Measurements from ENCODE around the gene CASP12. TPM values are rescaled to one million over a fixed set of nuclear protein-coding genes. Genes with fewer than 3 reads are reported as not detected.

Gene CASP12
- total RNA-seq, 2 donors from 2014 or later: 4.7 to 7.8 TPM

DNA sequence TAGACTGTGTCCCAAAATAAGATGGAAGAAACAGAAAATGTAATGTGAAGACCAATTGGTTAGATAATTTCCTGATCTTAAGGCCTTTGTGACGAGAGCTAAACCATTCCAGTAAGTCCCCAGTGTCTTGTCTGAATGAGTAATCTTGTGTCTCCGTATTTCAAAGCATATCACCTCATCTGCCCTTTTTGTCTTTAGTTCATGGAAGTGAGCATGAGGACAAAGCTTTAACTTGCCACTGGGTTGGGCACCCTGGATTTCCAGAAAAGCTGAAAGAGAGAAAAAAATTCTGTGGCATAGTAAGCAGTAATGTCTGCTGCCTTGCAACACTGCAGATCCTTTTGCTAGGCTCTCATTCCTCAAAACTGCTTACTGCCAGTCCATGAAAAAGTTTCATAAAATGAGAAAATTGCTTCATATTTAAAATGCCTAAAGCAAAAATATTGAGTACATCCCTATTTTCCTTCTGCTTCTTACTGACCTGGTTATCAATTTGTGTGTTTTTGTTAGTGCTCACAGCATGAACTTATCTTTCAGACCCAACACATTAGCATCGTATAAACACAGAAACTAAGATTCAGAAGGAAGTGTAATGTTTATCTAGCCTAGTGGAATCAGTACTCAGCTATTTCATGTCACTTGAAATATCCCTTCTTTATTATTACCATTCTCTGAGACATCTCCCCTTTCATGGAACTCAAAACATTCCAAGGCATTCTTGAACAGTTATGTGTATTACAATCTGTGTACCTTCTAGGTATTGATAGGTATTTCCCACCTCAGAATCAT lies 5.3 kb downstream of the CASP12 start:
- Histone ChIP-seq H3K27me3 (replicated peaks; ENCODE audit: insufficient read depth) (no peaks in the 10 kb centered on the region), H3K4me3 (peak overlapping the region; percentile 8), H3K4me1 (ENCODE audit: control insufficient read depth in 1 of 2, low read depth in 2 of 2) (peaks cover 17 to 42% of the 10 kb centered on the region in 2 donors), H3K9me3 (no peaks in the 10 kb centered on the region), H3K36me3 (peaks cover 13% of the 10 kb centered on the region), H3K27ac (peak overlapping the region in 1 of 2 donors; percentile 21)
- ATAC-seq (ENCODE audit: insufficient number of reproducible peaks, low FRiP score, low read depth) (no peak), DNase-seq (ENCODE audit: low spot score) (no peak)
- TF ChIP-seq, protein P1, sequence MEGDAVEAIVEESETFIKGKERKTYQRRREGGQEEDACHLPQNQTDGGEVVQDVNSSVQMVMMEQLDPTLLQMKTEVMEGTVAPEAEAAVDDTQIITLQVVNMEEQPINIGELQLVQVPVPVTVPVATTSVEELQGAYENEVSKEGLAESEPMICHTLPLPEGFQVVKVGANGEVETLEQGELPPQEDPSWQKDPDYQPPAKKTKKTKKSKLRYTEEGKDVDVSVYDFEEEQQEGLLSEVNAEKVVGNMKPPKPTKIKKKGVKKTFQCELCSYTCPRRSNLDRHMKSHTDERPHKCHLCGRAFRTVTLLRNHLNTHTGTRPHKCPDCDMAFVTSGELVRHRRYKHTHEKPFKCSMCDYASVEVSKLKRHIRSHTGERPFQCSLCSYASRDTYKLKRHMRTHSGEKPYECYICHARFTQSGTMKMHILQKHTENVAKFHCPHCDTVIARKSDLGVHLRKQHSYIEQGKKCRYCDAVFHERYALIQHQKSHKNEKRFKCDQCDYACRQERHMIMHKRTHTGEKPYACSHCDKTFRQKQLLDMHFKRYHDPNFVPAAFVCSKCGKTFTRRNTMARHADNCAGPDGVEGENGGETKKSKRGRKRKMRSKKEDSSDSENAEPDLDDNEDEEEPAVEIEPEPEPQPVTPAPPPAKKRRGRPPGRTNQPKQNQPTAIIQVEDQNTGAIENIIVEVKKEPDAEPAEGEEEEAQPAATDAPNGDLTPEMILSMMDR (IDR thresholded peaks at IDR 0.05): no peak

- Histone ChIP-seq H3K4me1 (ENCODE audit: control insufficient read depth in 1 of 2, low read depth in 2 of 2) (peaks cover 14 to 38% of the 10 kb centered on the region in 2 donors), H3K27ac (no peak overlapping the region), H3K4me3 (no peak overlapping the region), H3K9me3 (no peaks in the 10 kb centered on the region), H3K27me3 (replicated peaks; ENCODE audit: insufficient read depth) (no peaks in the 10 kb centered on the region), H3K36me3 (peaks cover 18% of the 10 kb centered on the region)
- no peak for ATAC-seq (ENCODE audit: insufficient number of reproducible peaks, low FRiP score, low read depth)
- DNase-seq (ENCODE audit: low spot score): no peak
- TF ChIP-seq, protein P1 (IDR thresholded peaks at IDR 0.05): no peak
Observed at GRCh38 chr11:104891135-104891534, 7.1 kb downstream of the CASP12 start.

DNA sequence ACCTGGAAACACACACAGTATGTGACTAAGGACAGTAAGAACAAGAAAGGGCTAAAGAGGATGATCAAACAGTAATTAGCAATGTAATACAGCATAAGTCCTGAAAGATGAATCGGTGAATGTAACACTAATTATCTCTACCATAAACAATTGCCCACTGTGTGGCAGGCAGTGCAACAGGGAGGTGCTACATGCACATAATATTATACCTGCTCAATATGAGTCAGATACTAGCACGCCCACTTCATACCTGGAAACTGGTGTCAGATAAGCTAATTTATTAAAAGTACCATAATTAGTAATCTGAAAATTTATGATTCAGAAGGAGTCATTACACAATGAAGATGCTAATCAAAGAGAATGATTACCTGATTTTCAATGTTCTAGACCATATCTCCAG lies 14.9 kb downstream of the CASP12 start:
- H3K9me3 ChIP-seq: no peaks in the 10 kb centered on the region
- no peaks in the 10 kb centered on the region for H3K27me3 ChIP-seq (replicated peaks; ENCODE audit: insufficient read depth)
- ATAC-seq (ENCODE audit: insufficient number of reproducible peaks, low FRiP score, low read depth) (no peak), DNase-seq (ENCODE audit: low spot score) (no peak)
- H3K4me1 ChIP-seq (ENCODE audit: control insufficient read depth in 1 of 2, low read depth in 2 of 2): no peaks in the 10 kb centered on the region
- TF ChIP-seq, protein P1 (IDR thresholded peaks at IDR 0.05): no peak
- H3K27ac ChIP-seq: no peak overlapping the region
- peaks cover 8% of the 10 kb centered on the region for H3K36me3 ChIP-seq
- no peak overlapping the region for H3K4me3 ChIP-seq

DNA sequence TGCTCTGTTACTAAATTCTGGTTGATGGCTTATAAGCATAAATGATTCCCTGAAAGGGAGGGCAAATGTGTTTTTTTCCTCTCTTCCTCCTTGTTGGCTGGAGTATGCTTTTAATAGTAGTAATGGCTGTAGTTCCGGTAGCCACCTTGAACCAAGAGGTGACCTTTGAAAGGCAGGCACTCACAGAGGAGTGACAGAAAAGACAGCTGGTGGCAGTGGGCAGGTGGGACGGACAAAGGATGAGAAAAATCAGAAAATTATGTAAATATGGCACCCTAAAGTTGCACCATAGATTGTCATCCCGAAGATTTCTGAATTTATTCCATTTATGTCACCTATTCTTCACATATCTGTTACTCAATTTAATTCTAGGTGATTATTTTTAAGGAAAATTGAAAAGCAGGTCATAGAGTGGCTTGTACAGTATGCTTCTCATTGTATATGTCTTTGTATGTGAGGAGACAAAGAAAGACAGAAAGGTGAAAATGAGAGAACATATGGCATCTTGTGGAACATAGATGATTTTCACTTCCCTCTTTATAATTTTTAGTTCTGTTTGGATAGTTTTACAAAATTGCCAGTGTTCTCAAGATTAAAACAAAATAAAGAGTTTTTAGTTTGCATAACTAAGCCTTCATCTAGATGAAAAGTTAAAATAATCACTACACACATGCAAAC lies 17.0 kb downstream of the CASP12 start:
- H3K4me3 ChIP-seq: no peak overlapping the region
- H3K27ac ChIP-seq: no peak overlapping the region
- DNase-seq (ENCODE audit: low spot score): no peak
- no peaks in the 10 kb centered on the region for H3K9me3 ChIP-seq
- no peak for ATAC-seq (ENCODE audit: insufficient number of reproducible peaks, low FRiP score, low read depth)
- H3K36me3 ChIP-seq: peaks cover 3% of the 10 kb centered on the region
- TF ChIP-seq, protein P1 (IDR thresholded peaks at IDR 0.05): no peak
- no peaks in the 10 kb centered on the region for H3K4me1 ChIP-seq (ENCODE audit: control insufficient read depth in 1 of 2, low read depth in 2 of 2)
- H3K27me3 ChIP-seq (replicated peaks; ENCODE audit: insufficient read depth): no peaks in the 10 kb centered on the region

DNA sequence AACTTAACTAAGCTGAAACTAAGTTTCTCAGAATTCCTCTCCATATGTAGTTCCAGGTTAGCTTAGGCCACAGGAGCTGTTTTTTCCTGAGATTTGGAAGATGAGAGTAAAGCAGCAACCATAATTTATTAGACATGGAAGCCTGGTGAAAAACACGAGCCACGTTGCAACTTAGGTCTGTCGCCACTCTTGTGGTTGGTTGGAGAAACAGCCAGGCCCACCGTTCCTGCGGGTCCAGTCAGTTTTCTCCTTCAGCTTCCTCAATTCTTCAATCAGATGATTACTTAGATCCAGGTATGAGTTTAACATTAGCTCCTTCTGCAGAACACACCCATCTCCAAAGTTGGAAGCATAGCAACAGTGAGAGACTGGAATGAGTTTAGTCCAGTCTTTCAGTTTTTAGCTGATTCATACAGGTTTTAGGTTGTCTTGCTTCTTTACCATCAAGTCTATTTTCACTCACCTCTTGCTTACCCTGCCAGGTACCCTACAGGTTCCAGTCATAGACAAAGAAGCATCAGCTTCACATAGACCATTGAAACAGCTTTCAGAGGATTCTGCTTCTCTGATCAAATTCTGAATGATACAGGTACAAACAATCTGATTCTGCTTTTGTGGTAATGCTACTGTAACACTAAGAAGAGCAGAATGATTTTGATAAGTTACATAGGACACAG lies 18.6 kb downstream of the CASP12 start:
- Histone ChIP-seq H3K4me1 (ENCODE audit: control insufficient read depth in 1 of 2, low read depth in 2 of 2) (no peaks in the 10 kb centered on the region), H3K27me3 (replicated peaks; ENCODE audit: insufficient read depth) (no peaks in the 10 kb centered on the region), H3K9me3 (no peaks in the 10 kb centered on the region), H3K36me3 (no peaks in the 10 kb centered on the region), H3K4me3 (no peak overlapping the region), H3K27ac (no peak overlapping the region)
- no peak for DNase-seq (ENCODE audit: low spot score)
- ATAC-seq (ENCODE audit: insufficient number of reproducible peaks, low FRiP score, low read depth): no peak
- TF ChIP-seq, protein P1 (IDR thresholded peaks at IDR 0.05): no peak
